C4-2B (cell line): ENCODE data around the gene URI1.

ENCODE experiments used
- H3K27ac ChIP-seq: fragments of 450-650 bp; 2 replicates; pipeline ENCODE4 v1.5.1; 2017
- CTCF ChIP-seq: fragments of 450-650 bp; conservative IDR thresholded peaks from 2 replicates; pipeline ENCODE4 v1.5.1; 2017; ENCODE audit warnings: mild to moderate bottlenecking
- ZFX ChIP-seq: fragments of 450-650 bp; IDR thresholded peaks from 2 replicates; pipeline ENCODE4 v1.6.1; 2017

Gene URI1

GRCh38 chr19:30049846-30050667 is 108.0 kb downstream of the URI1 start:
- TF ChIP-seq ZFX (no peak), CTCF (no peak)
- no peak overlapping the region for H3K27ac ChIP-seq

- TF ChIP-seq CTCF (no peak), ZFX (no peak)
- no peak overlapping the region for H3K27ac ChIP-seq
Measured at GRCh38 chr19:30052122-30053075, 110.4 kb downstream of the URI1 start.

GRCh38 chr19:30053558-30053957 is 111.5 kb downstream of the URI1 start:
- no peak for TF ChIP-seq CTCF
- no peak for TF ChIP-seq ZFX
- H3K27ac ChIP-seq: no peak overlapping the region

GRCh38 chr19:30054210-30054609 is 112.2 kb downstream of the URI1 start:
- TF ChIP-seq ZFX: no peak
- no peak for TF ChIP-seq CTCF
- H3K27ac ChIP-seq: no peak overlapping the region

- TF ChIP-seq ZFX: no peak
- TF ChIP-seq CTCF: no peak
- H3K27ac ChIP-seq: no peak overlapping the region
Measured at GRCh38 chr19:30056580-30056979, 114.5 kb downstream of the URI1 start.

GRCh38 chr19:30059741-30060457 is 117.9 kb downstream of the URI1 start:
- H3K27ac ChIP-seq: no peak overlapping the region
- TF ChIP-seq CTCF (no peak), ZFX (no peak)
